ENCODE measurements around the gene TTLL11.

The TTLL11 gene

DNA sequence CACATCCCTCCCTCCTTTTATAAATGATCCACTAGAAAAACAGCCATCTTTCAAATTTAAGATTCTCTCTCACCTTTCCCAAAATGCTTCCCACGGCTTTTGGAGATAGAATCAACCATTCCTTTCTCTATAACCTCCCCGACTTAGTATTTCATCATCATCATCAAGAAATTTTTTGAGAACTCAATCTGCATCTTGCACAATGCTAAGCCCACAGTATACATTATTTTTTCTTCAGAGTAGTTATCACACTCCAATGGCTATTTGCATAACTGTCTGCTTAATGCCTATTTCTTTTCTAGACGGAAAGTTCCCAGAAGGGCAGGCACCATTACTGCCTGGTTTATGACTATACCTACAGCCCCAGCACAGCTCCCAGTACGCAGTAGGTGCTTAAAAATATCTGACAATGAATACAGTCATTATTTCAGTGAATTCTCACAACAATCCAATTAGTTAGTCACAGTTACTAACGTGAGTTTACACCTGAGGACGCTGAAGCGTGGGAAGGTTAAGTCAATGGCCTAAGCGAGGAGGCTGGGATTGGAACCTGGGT, 212.7 kb downstream of the TTLL11 start:
- no peak for DNase-seq (ENCODE audit: low spot score)
- Histone ChIP-seq H2BK12ac (ENCODE audit: low read length) (no peak overlapping the region), H2BK5ac (ENCODE audit: low read length) (no peak overlapping the region), H3K27ac (replicated peaks; ENCODE audit: low read length) (no peak overlapping the region), H3K4me3 (ENCODE audit: low read length in 2 of 2) (no peak overlapping the region), H3K9me3 (replicated peaks in 1 of 2; ENCODE audit: control insufficient read depth in 2 of 2, insufficient read depth in 1 of 2, low read depth in 1 of 2, low read length in 2 of 2) (no peaks in the 10 kb centered on the region), H2AK5ac (ENCODE audit: low read depth, low read length) (no peak overlapping the region), H3K23ac (ENCODE audit: low read depth, low read length, poor library complexity) (no peak overlapping the region), H3K27me3 (ENCODE audit: control insufficient read depth in 3 of 3, insufficient read depth in 3 of 3, low read depth in 1 of 3, low read length in 3 of 3) (peaks cover 0 to 84% (median 0%) of the 10 kb centered on the region in 3 experiments), H3K9ac (ENCODE audit: low read depth, low read length, poor library complexity) (no peak overlapping the region), H3K36me3 (replicated peaks in 1 of 2; ENCODE audit: control insufficient read depth in 2 of 2, insufficient read depth in 2 of 2, low read length in 2 of 2) (no peaks in the 10 kb centered on the region), H4K8ac (ENCODE audit: low read depth, low read length) (no peak overlapping the region), H3K18ac (ENCODE audit: low read length) (no peak overlapping the region), H2BK120ac (ENCODE audit: low read depth, low read length) (no peak overlapping the region), H4K91ac (ENCODE audit: low read depth, low read length, poor library complexity) (no peak overlapping the region), H2AFZ (ENCODE audit: low read length) (no peak overlapping the region), H3K4ac (ENCODE audit: low read length) (no peak overlapping the region), H3K14ac (ENCODE audit: low read length) (no peak overlapping the region), H3K4me1 (ENCODE audit: control insufficient read depth in 2 of 2, insufficient read depth in 1 of 2, low read depth in 1 of 2, low read length in 2 of 2) (peaks cover 30 to 37% of the 10 kb centered on the region in 2 donors), H3K4me2 (ENCODE audit: insufficient read depth, low read length, poor library complexity, severe bottlenecking) (no peak overlapping the region), H2BK15ac (ENCODE audit: low read length) (no peak overlapping the region), H3K79me1 (ENCODE audit: low read depth, low read length) (no peaks in the 10 kb centered on the region)
- WGBS, 2 donors (ENCODE audit: extremely low coverage in 2 of 2, insufficient read length in 2 of 2, insufficient replicate concordance in 1 of 2): no CpG with 5 or more reads among the region's 8 CpGs

DNA sequence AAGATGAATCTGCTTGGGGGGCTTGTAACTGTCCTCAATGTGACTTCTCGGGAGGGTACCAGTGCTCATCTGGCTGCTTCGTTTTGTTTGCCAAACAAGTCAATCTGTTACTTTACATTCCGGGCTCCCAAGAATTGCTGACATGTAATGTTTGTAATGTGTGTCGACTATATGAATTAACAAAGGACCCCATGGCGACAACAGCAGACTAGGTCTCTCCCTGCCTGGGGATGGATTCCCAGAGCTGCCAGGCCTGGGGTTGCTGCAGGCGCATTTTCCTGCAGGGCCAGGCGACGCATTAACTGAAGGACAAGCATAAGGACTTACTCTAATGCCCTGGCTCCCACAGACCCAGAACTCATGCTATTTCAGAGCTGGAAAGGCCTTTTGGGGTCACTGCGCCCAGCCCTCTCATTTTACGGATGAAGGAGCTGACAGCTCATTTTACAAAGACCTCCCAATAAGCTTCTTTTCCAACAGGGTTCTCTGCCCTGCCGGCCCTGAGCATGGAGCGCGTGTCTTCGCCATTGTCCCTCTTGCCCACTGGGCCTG, 214.8 kb downstream of the TTLL11 start:
- H3K4me2 ChIP-seq (ENCODE audit: insufficient read depth, low read length, poor library complexity, severe bottlenecking): no peak overlapping the region
- H3K4ac ChIP-seq (ENCODE audit: low read length): no peak overlapping the region
- no peak overlapping the region for H2AK5ac ChIP-seq (ENCODE audit: low read depth, low read length)
- no peaks in the 10 kb centered on the region for H3K36me3 ChIP-seq (replicated peaks in 1 of 2; ENCODE audit: control insufficient read depth in 2 of 2, insufficient read depth in 2 of 2, low read length in 2 of 2)
- H2BK12ac ChIP-seq (ENCODE audit: low read length): peak overlapping the region; percentile 89
- no peak overlapping the region for H4K8ac ChIP-seq (ENCODE audit: low read depth, low read length)
- H3K4me3 ChIP-seq (ENCODE audit: low read length in 2 of 2): no peak overlapping the region
- H3K27me3 ChIP-seq (ENCODE audit: control insufficient read depth in 3 of 3, insufficient read depth in 3 of 3, low read depth in 1 of 3, low read length in 3 of 3): peaks cover 0 to 89% (median 0%) of the 10 kb centered on the region in 3 experiments
- no peak overlapping the region for H4K91ac ChIP-seq (ENCODE audit: low read depth, low read length, poor library complexity)
- no peak overlapping the region for H3K27ac ChIP-seq (replicated peaks; ENCODE audit: low read length)
- no peak overlapping the region for H2AFZ ChIP-seq (ENCODE audit: low read length)
- peak overlapping the region; percentile 57 for H3K18ac ChIP-seq (ENCODE audit: low read length)
- peak overlapping the region; percentile 86 for H3K14ac ChIP-seq (ENCODE audit: low read length)
- no peaks in the 10 kb centered on the region for H3K79me1 ChIP-seq (ENCODE audit: low read depth, low read length)
- H3K9ac ChIP-seq (ENCODE audit: low read depth, low read length, poor library complexity): no peak overlapping the region
- no peak overlapping the region for H2BK5ac ChIP-seq (ENCODE audit: low read length)
- H3K9me3 ChIP-seq (replicated peaks in 1 of 2; ENCODE audit: control insufficient read depth in 2 of 2, insufficient read depth in 1 of 2, low read depth in 1 of 2, low read length in 2 of 2): no peaks in the 10 kb centered on the region
- no CpG with 5 or more reads among the region's 14 CpGs for WGBS, 2 donors (ENCODE audit: extremely low coverage in 2 of 2, insufficient read length in 2 of 2, insufficient replicate concordance in 1 of 2)
- H2BK120ac ChIP-seq (ENCODE audit: low read depth, low read length): no peak overlapping the region
- no peak overlapping the region for H2BK15ac ChIP-seq (ENCODE audit: low read length)
- no peak for DNase-seq (ENCODE audit: low spot score)
- peaks cover 15 to 20% of the 10 kb centered on the region in 2 donors for H3K4me1 ChIP-seq (ENCODE audit: control insufficient read depth in 2 of 2, insufficient read depth in 1 of 2, low read depth in 1 of 2, low read length in 2 of 2)
- H3K23ac ChIP-seq (ENCODE audit: low read depth, low read length, poor library complexity): no peak overlapping the region

DNA sequence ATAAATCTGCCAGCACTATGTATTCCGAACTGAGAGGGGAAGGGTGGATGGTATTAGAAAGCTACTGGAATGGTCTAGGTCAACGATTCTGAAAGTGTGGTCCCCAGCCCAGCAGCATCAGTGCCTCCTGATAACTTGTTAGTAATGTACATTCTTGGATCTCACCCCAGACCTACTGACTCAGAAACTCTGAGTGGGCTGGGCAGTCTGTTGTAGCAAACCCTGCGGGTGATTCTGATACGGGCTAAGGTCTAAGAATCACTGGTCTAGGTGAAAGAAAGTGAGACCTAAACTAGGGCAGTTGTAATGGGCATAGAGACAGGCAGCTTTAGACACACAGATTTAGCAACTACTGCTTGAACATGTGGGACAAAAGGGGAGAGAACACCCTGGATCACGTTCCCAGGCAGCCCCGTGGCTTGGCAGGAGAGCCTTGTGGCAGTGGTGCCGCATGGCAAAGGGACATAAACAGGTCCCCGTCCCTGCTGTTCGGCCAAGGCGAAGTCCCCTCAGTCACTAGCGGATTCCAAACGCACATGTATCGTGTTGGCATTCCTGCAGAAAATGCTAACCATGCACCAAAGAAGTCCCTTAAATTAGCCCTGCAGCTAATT, 216.3 kb downstream of the TTLL11 start:
- H3K36me3 ChIP-seq (replicated peaks in 1 of 2; ENCODE audit: control insufficient read depth in 2 of 2, insufficient read depth in 2 of 2, low read length in 2 of 2): no peaks in the 10 kb centered on the region
- H2BK5ac ChIP-seq (ENCODE audit: low read length): no peak overlapping the region
- H3K4me2 ChIP-seq (ENCODE audit: insufficient read depth, low read length, poor library complexity, severe bottlenecking): no peak overlapping the region
- no peak overlapping the region for H3K23ac ChIP-seq (ENCODE audit: low read depth, low read length, poor library complexity)
- H3K79me1 ChIP-seq (ENCODE audit: low read depth, low read length): no peaks in the 10 kb centered on the region
- H2BK120ac ChIP-seq (ENCODE audit: low read depth, low read length): no peak overlapping the region
- H3K14ac ChIP-seq (ENCODE audit: low read length): no peak overlapping the region
- no peak overlapping the region for H2BK15ac ChIP-seq (ENCODE audit: low read length)
- no peak overlapping the region for H3K18ac ChIP-seq (ENCODE audit: low read length)
- H2AFZ ChIP-seq (ENCODE audit: low read length): no peak overlapping the region
- H2AK5ac ChIP-seq (ENCODE audit: low read depth, low read length): no peak overlapping the region
- peaks cover 0 to 89% (median 0%) of the 10 kb centered on the region in 3 experiments for H3K27me3 ChIP-seq (ENCODE audit: control insufficient read depth in 3 of 3, insufficient read depth in 3 of 3, low read depth in 1 of 3, low read length in 3 of 3)
- no peak overlapping the region for H4K8ac ChIP-seq (ENCODE audit: low read depth, low read length)
- no peak overlapping the region for H4K91ac ChIP-seq (ENCODE audit: low read depth, low read length, poor library complexity)
- no peak overlapping the region for H3K27ac ChIP-seq (replicated peaks; ENCODE audit: low read length)
- no peak overlapping the region for H3K4me3 ChIP-seq (ENCODE audit: low read length in 2 of 2)
- H3K9me3 ChIP-seq (replicated peaks in 1 of 2; ENCODE audit: control insufficient read depth in 2 of 2, insufficient read depth in 1 of 2, low read depth in 1 of 2, low read length in 2 of 2): no peaks in the 10 kb centered on the region
- H3K9ac ChIP-seq (ENCODE audit: low read depth, low read length, poor library complexity): no peak overlapping the region
- H3K4ac ChIP-seq (ENCODE audit: low read length): no peak overlapping the region
- no peak overlapping the region for H2BK12ac ChIP-seq (ENCODE audit: low read length)
- H3K4me1 ChIP-seq (ENCODE audit: control insufficient read depth in 2 of 2, insufficient read depth in 1 of 2, low read depth in 1 of 2, low read length in 2 of 2): peaks cover 8 to 15% of the 10 kb centered on the region in 2 donors
- WGBS, 2 donors (ENCODE audit: extremely low coverage in 2 of 2, insufficient read length in 2 of 2, insufficient replicate concordance in 1 of 2): no CpG with 5 or more reads among the region's 13 CpGs
- DNase-seq (ENCODE audit: low spot score): no peak

DNA sequence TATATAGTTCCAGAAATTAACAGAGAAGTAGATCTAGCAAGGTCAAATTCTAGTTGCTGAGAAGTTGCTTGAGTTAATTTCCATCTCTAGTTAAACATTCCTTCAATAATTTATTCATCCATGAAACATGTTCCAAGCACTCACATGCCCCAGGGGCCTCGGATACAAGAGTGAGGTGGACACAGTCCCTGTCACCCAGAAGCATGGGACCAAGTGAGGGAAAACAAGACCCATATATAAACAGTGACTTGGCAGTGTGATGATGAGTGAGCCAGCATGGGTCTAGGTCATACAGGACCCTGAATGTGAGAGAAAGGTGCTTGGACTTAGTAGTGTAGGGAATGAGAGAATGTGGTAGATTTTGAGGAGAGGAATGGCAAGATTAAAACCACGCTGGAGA, 216.9 kb downstream of the TTLL11 start:
- H2AFZ ChIP-seq (ENCODE audit: low read length): no peak overlapping the region
- H4K91ac ChIP-seq (ENCODE audit: low read depth, low read length, poor library complexity): no peak overlapping the region
- WGBS, 2 donors (ENCODE audit: extremely low coverage in 2 of 2, insufficient read length in 2 of 2, insufficient replicate concordance in 1 of 2): no CpG with 5 or more reads among the region's 2 CpGs
- no peak overlapping the region for H3K9ac ChIP-seq (ENCODE audit: low read depth, low read length, poor library complexity)
- no peak overlapping the region for H3K4me3 ChIP-seq (ENCODE audit: low read length in 2 of 2)
- H3K9me3 ChIP-seq (replicated peaks in 1 of 2; ENCODE audit: control insufficient read depth in 2 of 2, insufficient read depth in 1 of 2, low read depth in 1 of 2, low read length in 2 of 2): no peaks in the 10 kb centered on the region
- H3K27me3 ChIP-seq (ENCODE audit: control insufficient read depth in 3 of 3, insufficient read depth in 3 of 3, low read depth in 1 of 3, low read length in 3 of 3): peaks cover 0 to 89% (median 0%) of the 10 kb centered on the region in 3 experiments
- no peak for DNase-seq (ENCODE audit: low spot score)
- H2AK5ac ChIP-seq (ENCODE audit: low read depth, low read length): no peak overlapping the region
- no peak overlapping the region for H2BK5ac ChIP-seq (ENCODE audit: low read length)
- no peak overlapping the region for H3K23ac ChIP-seq (ENCODE audit: low read depth, low read length, poor library complexity)
- no peak overlapping the region for H3K14ac ChIP-seq (ENCODE audit: low read length)
- peaks cover 8 to 15% of the 10 kb centered on the region in 2 donors for H3K4me1 ChIP-seq (ENCODE audit: control insufficient read depth in 2 of 2, insufficient read depth in 1 of 2, low read depth in 1 of 2, low read length in 2 of 2)
- no peak overlapping the region for H2BK15ac ChIP-seq (ENCODE audit: low read length)
- H3K4me2 ChIP-seq (ENCODE audit: insufficient read depth, low read length, poor library complexity, severe bottlenecking): no peak overlapping the region
- no peak overlapping the region for H3K4ac ChIP-seq (ENCODE audit: low read length)
- no peaks in the 10 kb centered on the region for H3K36me3 ChIP-seq (replicated peaks in 1 of 2; ENCODE audit: control insufficient read depth in 2 of 2, insufficient read depth in 2 of 2, low read length in 2 of 2)
- H4K8ac ChIP-seq (ENCODE audit: low read depth, low read length): no peak overlapping the region
- no peak overlapping the region for H3K27ac ChIP-seq (replicated peaks; ENCODE audit: low read length)
- H2BK120ac ChIP-seq (ENCODE audit: low read depth, low read length): no peak overlapping the region
- no peak overlapping the region for H3K18ac ChIP-seq (ENCODE audit: low read length)
- H3K79me1 ChIP-seq (ENCODE audit: low read depth, low read length): no peaks in the 10 kb centered on the region
- H2BK12ac ChIP-seq (ENCODE audit: low read length): no peak overlapping the region
